Left lung (tissue), 10 donors: Measurements from ENCODE around the gene MCEMP1. TPM values are rescaled to one million over a fixed set of nuclear protein-coding genes. Genes with fewer than 3 reads are reported as not detected.

Experiments used
- ATAC-seq: fragments of 200-7000 bp; cut with Tn5 transposase; one replicate; pipeline ENCODE4 v1.9.1; 2020; ENCODE audit warnings: moderate library complexity
- DNase-seq, 4 donors: peaks; one replicate each; pipeline ENCODE4 v3.0.0-alpha.2; 2013 to 2020
- H3K27ac ChIP-seq, 2 donors: fragments of 200-600 bp; sonication (generic) in 1 of 2; one replicate each; pipeline versions ENCODE4 v1.5.0 to v1.8.0; 2020 to 2021
- H3K27me3 ChIP-seq, 2 donors: fragments of 200-600 bp; sonication (generic) in 1 of 2; one replicate each; pipeline versions ENCODE4 v1.5.0 to v1.8.0; 2020 to 2021
- H3K36me3 ChIP-seq, 2 donors: fragments of 200-600 bp; sonication (generic) in 1 of 2; one replicate each; pipeline versions ENCODE4 v1.5.0 to v1.8.0; 2020 to 2021
- H3K4me1 ChIP-seq, 2 donors: fragments of 200-600 bp; one replicate each; pipeline ENCODE4 v1.8.0; 2021
- H3K4me3 ChIP-seq, 2 donors: fragments of 200-600 bp; sonication (generic) in 1 of 2; one replicate each; pipeline versions ENCODE4 v1.5.0 to v1.8.0; 2020 to 2021; ENCODE audit warnings: mild to moderate bottlenecking in 1 of 2
- H3K9me3 ChIP-seq, 2 donors: fragments of 200-600 bp; sonication (generic) in 1 of 2; one replicate each; pipeline versions ENCODE4 v1.5.0 to v1.8.0; 2020 to 2021
- intact Hi-C, 2 donors: fragments of 100-400 bp; cut with DNase I; formaldehyde crosslinking; loops; one replicate each; pipeline versions ENCODE4 v1.11.2 to v1.14.2; 2022
- polyA plus RNA-seq, 6 donors: library from polyadenylated mRNA; unstranded; fragments of 120-200 nt; gene quantifications; one replicate each; pipeline ENCODE4 v1.2.1, GENCODE V29; 2013; ENCODE audit not compliant: insufficient read length in 6 of 6
- total RNA-seq, 2 donors: library from RNA; stranded (reverse); fragmentation: NEBNext Ultra II Directional; extraction: Animal tissue kit (Norgen Biotek cat#: 25700); gene quantifications; one replicate each; pipeline ENCODE4 v1.2.1, GENCODE V29; 2021
- TF ChIP-seq, protein P1 (sequence below), 2 donors: fragments of 200-600 bp; sonication (generic) in 1 of 2; IDR thresholded peaks; one replicate each; pipeline versions ENCODE4 v1.5.0 to v1.8.0; 2021; ENCODE audit warnings: antibody characterized with exemption in 2 of 2
- donor health status: DM: no; HTN: yes; CAD: no.
- donor health status: DM: no; HTN: no; CAD: no.

Gene MCEMP1
- total and polyA plus RNA-seq, 8 donors: 0.32 to 112 (median 0.62) TPM

DNA sequence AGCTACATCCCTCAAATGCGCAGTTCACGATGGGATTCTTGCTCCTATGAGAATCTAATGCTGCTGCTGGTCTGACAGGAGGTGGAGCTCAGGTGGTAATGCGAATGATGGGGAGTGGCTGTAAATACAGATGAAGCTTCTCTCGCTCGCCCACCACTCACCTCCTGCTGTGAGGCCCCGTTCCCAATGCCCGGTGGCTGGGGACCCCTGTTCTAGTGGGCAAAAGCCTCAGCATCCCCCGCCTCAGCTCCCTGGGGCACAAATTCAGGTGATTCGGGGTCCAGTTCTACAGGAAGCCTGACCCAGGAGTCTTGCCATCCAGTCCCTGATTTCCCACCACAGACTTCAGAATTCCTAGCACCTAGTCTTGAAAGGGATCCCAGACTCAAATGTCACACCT is 4.4 kb upstream of the MCEMP1 start:
- H3K9me3 ChIP-seq: peaks cover 0 to 1% of the 10 kb centered on the region in 2 donors
- ATAC-seq: no peak
- H3K4me1 ChIP-seq: peaks cover 0 to 41% of the 10 kb centered on the region in 2 donors
- peak overlapping the region in 1 of 2 donors; percentile 98 for H3K27ac ChIP-seq
- TF ChIP-seq, protein P1, sequence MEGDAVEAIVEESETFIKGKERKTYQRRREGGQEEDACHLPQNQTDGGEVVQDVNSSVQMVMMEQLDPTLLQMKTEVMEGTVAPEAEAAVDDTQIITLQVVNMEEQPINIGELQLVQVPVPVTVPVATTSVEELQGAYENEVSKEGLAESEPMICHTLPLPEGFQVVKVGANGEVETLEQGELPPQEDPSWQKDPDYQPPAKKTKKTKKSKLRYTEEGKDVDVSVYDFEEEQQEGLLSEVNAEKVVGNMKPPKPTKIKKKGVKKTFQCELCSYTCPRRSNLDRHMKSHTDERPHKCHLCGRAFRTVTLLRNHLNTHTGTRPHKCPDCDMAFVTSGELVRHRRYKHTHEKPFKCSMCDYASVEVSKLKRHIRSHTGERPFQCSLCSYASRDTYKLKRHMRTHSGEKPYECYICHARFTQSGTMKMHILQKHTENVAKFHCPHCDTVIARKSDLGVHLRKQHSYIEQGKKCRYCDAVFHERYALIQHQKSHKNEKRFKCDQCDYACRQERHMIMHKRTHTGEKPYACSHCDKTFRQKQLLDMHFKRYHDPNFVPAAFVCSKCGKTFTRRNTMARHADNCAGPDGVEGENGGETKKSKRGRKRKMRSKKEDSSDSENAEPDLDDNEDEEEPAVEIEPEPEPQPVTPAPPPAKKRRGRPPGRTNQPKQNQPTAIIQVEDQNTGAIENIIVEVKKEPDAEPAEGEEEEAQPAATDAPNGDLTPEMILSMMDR (IDR thresholded peaks at IDR 0.05): no peak
- intact Hi-C loops: no loop called here
- H3K36me3 ChIP-seq: no peaks in the 10 kb centered on the region
- no peak overlapping the region for H3K4me3 ChIP-seq
- no peak for DNase-seq
- H3K27me3 ChIP-seq: peaks cover 0 to 57% of the 10 kb centered on the region in 2 donors

- ATAC-seq (peak; percentile 89), DNase-seq (peak in 3 of 4 donors; percentile 38 to 91 (median 87))
- H3K9me3 ChIP-seq: peaks cover 0 to 1% of the 10 kb centered on the region in 2 donors
- intact Hi-C loops: no loop called here
- H3K27me3 ChIP-seq: peaks cover 0 to 58% of the 10 kb centered on the region in 2 donors
- TF ChIP-seq, protein P1 (IDR thresholded peaks at IDR 0.05): no peak
- H3K4me3 ChIP-seq: no peak overlapping the region
- H3K36me3 ChIP-seq: no peaks in the 10 kb centered on the region
- H3K4me1 ChIP-seq: peaks cover 0 to 32% of the 10 kb centered on the region in 2 donors
- peak overlapping the region in 1 of 2 donors; percentile 98 for H3K27ac ChIP-seq
Observed at GRCh38 chr19:7674010-7675005, 2.6 kb upstream of the MCEMP1 start.

DNA sequence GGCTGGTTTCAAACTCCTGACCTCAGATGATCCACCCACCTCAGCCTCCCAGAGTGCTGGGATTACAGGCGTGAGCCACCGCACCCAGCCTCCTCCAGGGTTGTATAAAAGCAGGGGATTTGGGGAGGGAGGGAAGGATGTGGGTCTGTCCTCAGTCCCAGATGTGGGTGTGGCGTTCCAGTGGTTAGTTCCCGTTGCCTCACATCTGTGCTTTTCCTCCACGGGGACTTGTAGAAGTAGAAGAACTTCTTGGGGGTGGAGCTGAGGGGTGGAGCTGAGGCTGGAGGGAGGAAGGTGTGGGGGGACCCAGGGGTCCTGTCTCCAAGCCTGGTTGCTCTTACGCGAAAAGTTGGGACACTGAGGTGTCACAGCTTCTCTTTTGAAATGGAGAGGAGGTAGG is 514 bp upstream of the MCEMP1 start:
- peaks cover 0 to 46% of the 10 kb centered on the region in 2 donors for H3K27me3 ChIP-seq
- peaks cover 0 to 1% of the 10 kb centered on the region in 2 donors for H3K9me3 ChIP-seq
- peak overlapping the region in 1 of 2 donors; percentile 98 for H3K27ac ChIP-seq
- intact Hi-C loops: no loop called here
- peak overlapping the region in 1 of 2 donors; percentile 96 for H3K4me3 ChIP-seq
- ATAC-seq: no peak
- peak in 1 of 4 donors; percentile 71 for DNase-seq
- TF ChIP-seq, protein P1 (IDR thresholded peaks at IDR 0.05): no peak
- peaks cover 0 to 10% of the 10 kb centered on the region in 2 donors for H3K36me3 ChIP-seq
- H3K4me1 ChIP-seq: peaks cover 0 to 32% of the 10 kb centered on the region in 2 donors

- no peak for DNase-seq
- no peak for ATAC-seq
Observed at GRCh38 chr19:7677669-7678311, 900 bp downstream of the MCEMP1 start.

More at GRCh38 chr19:7677669-7678311, 900 bp downstream of the MCEMP1 start:
- intact Hi-C loops: no loop called here
- Histone ChIP-seq H3K4me3 (peak overlapping the region in 1 of 2 donors; percentile 96), H3K36me3 (peaks cover 0 to 19% of the 10 kb centered on the region in 2 donors), H3K27me3 (peaks cover 0 to 33% of the 10 kb centered on the region in 2 donors), H3K4me1 (peaks cover 0 to 47% of the 10 kb centered on the region in 2 donors), H3K9me3 (peaks cover 0 to 1% of the 10 kb centered on the region in 2 donors), H3K27ac (peak overlapping the region in 1 of 2 donors; percentile 98)
- TF ChIP-seq, protein P1 (IDR thresholded peaks at IDR 0.05): no peak
